GM12878 (cell line): ENCODE results near the gene LRRC75A. TPM values are rescaled to one million over a fixed set of nuclear protein-coding genes. Genes with fewer than 3 reads are reported as not detected.
A peak's percentile ranks its signal among the peaks of the same experiment; 100 is the strongest.

ENCODE experiments used
- CBX5 ChIP-seq: sonication (generic); IDR thresholded peaks from 2 replicates; pipeline ENCODE4 v1.6.1; 2016; ENCODE audit warnings: low read depth, moderate library complexity, mild to moderate bottlenecking, inconsistent platforms
- CREB1 ChIP-seq: IDR thresholded peaks from 2 replicates; pipeline ENCODE4 v1.6.1; 2012; ENCODE audit warnings: low read depth, mild to moderate bottlenecking, inconsistent platforms
- HDAC2 ChIP-seq: fragments of 200-600 bp; sonication (generic); IDR thresholded peaks from 2 replicates; pipeline ENCODE4 v1.6.1; 2017
- KDM1A ChIP-seq: fragments of 200-600 bp; sonication (generic); IDR thresholded peaks from 2 replicates; pipeline ENCODE4 v1.6.1; 2016; ENCODE audit warnings: borderline replicate concordance
- MEF2B ChIP-seq: fragments of 450-650 bp; IDR thresholded peaks from 2 replicates; pipeline ENCODE4 v1.6.1; 2018; ENCODE audit warnings: mild to moderate bottlenecking, moderate library complexity; ENCODE audit not compliant: partially characterized antibody, poor library complexity, severe bottlenecking
- PML ChIP-seq: IDR thresholded peaks from 2 replicates; pipeline ENCODE4 v1.6.1; 2012; ENCODE audit warnings: low read length, inconsistent platforms
- POLR2AphosphoS2 ChIP-seq: IDR thresholded peaks from 2 replicates; pipeline ENCODE4 v1.6.1; 2011; ENCODE audit warnings: low read depth, mild to moderate bottlenecking, low read length, improper control_type of control experiment, moderate library complexity
- RBBP5 ChIP-seq: fragments of 200-600 bp; sonication (generic); conservative IDR thresholded peaks from 2 replicates; pipeline ENCODE4 v1.6.1; 2016
- RELA ChIP-seq: fragments of 450-650 bp; IDR thresholded peaks from 2 replicates; pipeline ENCODE4 v1.8.0; 2014; ENCODE audit warnings: borderline replicate concordance; ENCODE audit not compliant: partially characterized antibody
- SMAD5 ChIP-seq: IDR thresholded peaks from 2 replicates; pipeline ENCODE4 v1.6.1; 2016; ENCODE audit warnings: antibody characterized with exemption, low read depth
- SMARCA5 ChIP-seq: fragments of 450-650 bp; IDR thresholded peaks from 2 replicates; pipeline ENCODE4 v1.6.1; 2017; ENCODE audit warnings: mild to moderate bottlenecking
- SP1 ChIP-seq: IDR thresholded peaks from one replicate; pipeline ENCODE4 v1.6.1; 2011; ENCODE audit warnings: low read depth, low read length
- SPI1 ChIP-seq: IDR thresholded peaks from 2 replicates; pipeline ENCODE4 v1.6.1; 2011; ENCODE audit warnings: low read depth, mild to moderate bottlenecking, low read length, moderate library complexity, borderline replicate concordance; ENCODE audit not compliant: insufficient read depth
- SREBF2 ChIP-seq: IDR thresholded peaks from 2 replicates; pipeline ENCODE4 v1.6.1; 2012; ENCODE audit warnings: mild to moderate bottlenecking, low read length
- YBX1 ChIP-seq: fragments of 450-650 bp; IDR thresholded peaks from 2 replicates; pipeline ENCODE4 v1.6.1; 2016; ENCODE audit warnings: antibody characterized with exemption
- ZNF24 ChIP-seq: fragments of 450-650 bp; IDR thresholded peaks from 2 replicates; pipeline ENCODE4 v1.6.1; 2017; ENCODE audit warnings: antibody characterized with exemption, mild to moderate bottlenecking
- polyA plus RNA-seq, 11 experiments: library from polyadenylated mRNA; depleted of rRNA in 4 of 11; unstranded in 6 of 11; stranded (reverse) in 5 of 11; fragments of >200 nt; fragmentation: Nextera tagmentation in 4 of 11; fragmentation: Illumina TruSeq in 1 of 11; extraction: Ambion mirVana in 4 of 11; extraction: Trizol in 1 of 11; gene quantifications; 1 replicate in 1 of 11; 2 replicates in 10 of 11; pipeline versions ENCODE4 v1.2.1 to v1.2.3, GENCODE V29; 2011 to 2016; ENCODE audit warnings: inconsistent platforms in 2 of 11, missing spikeins in 2 of 11, low read depth in 1 of 11
- total RNA-seq, 4 experiments: library from RNA; depleted of rRNA in 3 of 4; stranded (reverse); fragments of >200 nt in 3 of 4; fragmentation: Illumina TruSeq in 1 of 4; extraction: Trizol in 1 of 4; gene quantifications; 2 replicates each; pipeline versions ENCODE4 v1.2.1 to v1.2.3, GENCODE V29; 2013 to 2021
- TF ChIP-seq, protein P1 (sequence below): fragments of 450-650 bp; IDR thresholded peaks from 2 replicates; pipeline ENCODE4 v1.6.1; 2017; ENCODE audit warnings: mild to moderate bottlenecking
- TF ChIP-seq, protein P2 (sequence below): fragments of 450-650 bp; formaldehyde crosslinking; IDR thresholded peaks from 2 replicates; pipeline ENCODE4 v1.5.0; 2022; ENCODE audit warnings: mild to moderate bottlenecking, missing genetic modification characterization
- TF ChIP-seq, protein P3 (sequence below): fragments of 450-650 bp; IDR thresholded peaks from 2 replicates; pipeline ENCODE4 v1.6.1; 2017; ENCODE audit warnings: mild to moderate bottlenecking, low read depth, inconsistent platforms; ENCODE audit not compliant: poor library complexity, severe bottlenecking
- TF ChIP-seq, protein P4 (sequence below): fragments of 450-650 bp; formaldehyde crosslinking; IDR thresholded peaks from 2 replicates; pipeline ENCODE4 v1.4.0; 2022; ENCODE audit warnings: mild to moderate bottlenecking, moderate library complexity

Gene LRRC75A
- total and polyA plus RNA-seq, 10 of the 15 experiments (the other 5 are each of a cell fraction or from before 2014, with no cell fraction given) = 0.01 to 1.3 (median 0.09) TPM; not detected in 2

DNA sequence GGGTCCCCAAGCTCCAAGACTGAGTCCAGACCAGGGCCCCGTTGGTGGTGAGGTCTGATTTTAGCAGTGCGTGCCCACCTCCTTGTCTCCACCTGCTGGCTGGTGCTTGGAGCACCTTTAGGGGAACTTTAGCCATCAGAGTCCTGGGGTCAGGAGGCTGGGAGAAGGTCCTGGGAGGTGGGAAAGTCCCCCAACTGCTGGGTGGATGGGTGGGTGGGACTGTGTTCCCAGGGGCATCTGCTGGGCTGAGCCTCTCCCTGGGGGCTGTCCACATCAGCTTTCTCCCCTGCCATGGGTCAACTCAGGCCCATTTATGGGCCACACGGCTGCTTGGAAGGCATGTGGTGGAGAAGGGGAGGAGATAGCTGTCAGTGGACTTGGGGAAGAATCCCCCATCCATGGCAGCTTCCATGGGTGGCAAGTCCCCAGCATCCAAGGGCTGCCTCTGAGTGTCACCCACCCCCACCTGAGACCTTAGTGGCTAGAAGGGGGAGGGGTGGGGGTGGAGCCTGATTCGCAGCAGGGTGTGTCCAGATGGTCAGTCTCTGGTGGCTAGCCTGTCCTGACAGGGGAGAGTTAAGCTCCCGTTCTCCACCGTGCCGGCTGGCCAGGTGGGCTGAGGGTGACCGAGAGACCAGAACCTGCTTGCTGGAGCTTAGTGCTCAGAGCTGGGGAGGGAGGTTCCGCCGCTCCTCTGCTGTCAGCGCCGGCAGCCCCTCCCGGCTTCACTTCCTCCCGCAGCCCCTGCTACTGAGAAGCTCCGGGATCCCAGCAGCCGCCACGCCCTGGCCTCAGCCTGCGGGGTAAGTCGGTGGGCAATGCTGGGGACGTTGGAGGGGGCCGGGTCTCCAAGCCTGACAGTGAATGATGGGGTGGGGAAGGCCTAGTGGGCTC is 76.7 kb downstream of the LRRC75A start, which contains the start of gene TRPV2 (continued):
- TF ChIP-seq, protein P1, sequence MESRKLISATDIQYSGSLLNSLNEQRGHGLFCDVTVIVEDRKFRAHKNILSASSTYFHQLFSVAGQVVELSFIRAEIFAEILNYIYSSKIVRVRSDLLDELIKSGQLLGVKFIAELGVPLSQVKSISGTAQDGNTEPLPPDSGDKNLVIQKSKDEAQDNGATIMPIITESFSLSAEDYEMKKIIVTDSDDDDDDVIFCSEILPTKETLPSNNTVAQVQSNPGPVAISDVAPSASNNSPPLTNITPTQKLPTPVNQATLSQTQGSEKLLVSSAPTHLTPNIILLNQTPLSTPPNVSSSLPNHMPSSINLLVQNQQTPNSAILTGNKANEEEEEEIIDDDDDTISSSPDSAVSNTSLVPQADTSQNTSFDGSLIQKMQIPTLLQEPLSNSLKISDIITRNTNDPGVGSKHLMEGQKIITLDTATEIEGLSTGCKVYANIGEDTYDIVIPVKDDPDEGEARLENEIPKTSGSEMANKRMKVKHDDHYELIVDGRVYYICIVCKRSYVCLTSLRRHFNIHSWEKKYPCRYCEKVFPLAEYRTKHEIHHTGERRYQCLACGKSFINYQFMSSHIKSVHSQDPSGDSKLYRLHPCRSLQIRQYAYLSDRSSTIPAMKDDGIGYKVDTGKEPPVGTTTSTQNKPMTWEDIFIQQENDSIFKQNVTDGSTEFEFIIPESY = no peak
- TF ChIP-seq ZNF24 (no peak), SMAD5 (no peak), CREB1 (0 out of 2 replicates have a peak, but pooled peaks have one; percentile 46), SMARCA5 (peak; percentile 87), CBX5 (no peak), POLR2AphosphoS2 (no peak; the same call in 1 of the 2 replicates), KDM1A (no peak), SPI1 (peak; percentile 79), HDAC2 (no peak), SP1 (no peak), YBX1 (no peak), SREBF2 (no peak), RELA (peak; percentile 67), PML (no peak), RBBP5 (no peak), MEF2B (peak; percentile 89)
- TF ChIP-seq, protein P2, sequence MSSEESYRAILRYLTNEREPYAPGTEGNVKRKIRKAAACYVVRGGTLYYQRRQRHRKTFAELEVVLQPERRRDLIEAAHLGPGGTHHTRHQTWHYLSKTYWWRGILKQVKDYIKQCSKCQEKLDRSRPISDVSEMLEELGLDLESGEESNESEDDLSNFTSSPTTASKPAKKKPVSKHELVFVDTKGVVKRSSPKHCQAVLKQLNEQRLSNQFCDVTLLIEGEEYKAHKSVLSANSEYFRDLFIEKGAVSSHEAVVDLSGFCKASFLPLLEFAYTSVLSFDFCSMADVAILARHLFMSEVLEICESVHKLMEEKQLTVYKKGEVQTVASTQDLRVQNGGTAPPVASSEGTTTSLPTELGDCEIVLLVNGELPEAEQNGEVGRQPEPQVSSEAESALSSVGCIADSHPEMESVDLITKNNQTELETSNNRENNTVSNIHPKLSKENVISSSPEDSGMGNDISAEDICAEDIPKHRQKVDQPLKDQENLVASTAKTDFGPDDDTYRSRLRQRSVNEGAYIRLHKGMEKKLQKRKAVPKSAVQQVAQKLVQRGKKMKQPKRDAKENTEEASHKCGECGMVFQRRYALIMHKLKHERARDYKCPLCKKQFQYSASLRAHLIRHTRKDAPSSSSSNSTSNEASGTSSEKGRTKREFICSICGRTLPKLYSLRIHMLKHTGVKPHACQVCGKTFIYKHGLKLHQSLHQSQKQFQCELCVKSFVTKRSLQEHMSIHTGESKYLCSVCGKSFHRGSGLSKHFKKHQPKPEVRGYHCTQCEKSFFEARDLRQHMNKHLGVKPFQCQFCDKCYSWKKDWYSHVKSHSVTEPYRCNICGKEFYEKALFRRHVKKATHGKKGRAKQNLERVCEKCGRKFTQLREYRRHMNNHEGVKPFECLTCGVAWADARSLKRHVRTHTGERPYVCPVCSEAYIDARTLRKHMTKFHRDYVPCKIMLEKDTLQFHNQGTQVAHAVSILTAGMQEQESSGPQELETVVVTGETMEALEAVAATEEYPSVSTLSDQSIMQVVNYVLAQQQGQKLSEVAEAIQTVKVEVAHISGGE = no peak
- TF ChIP-seq, protein P3, sequence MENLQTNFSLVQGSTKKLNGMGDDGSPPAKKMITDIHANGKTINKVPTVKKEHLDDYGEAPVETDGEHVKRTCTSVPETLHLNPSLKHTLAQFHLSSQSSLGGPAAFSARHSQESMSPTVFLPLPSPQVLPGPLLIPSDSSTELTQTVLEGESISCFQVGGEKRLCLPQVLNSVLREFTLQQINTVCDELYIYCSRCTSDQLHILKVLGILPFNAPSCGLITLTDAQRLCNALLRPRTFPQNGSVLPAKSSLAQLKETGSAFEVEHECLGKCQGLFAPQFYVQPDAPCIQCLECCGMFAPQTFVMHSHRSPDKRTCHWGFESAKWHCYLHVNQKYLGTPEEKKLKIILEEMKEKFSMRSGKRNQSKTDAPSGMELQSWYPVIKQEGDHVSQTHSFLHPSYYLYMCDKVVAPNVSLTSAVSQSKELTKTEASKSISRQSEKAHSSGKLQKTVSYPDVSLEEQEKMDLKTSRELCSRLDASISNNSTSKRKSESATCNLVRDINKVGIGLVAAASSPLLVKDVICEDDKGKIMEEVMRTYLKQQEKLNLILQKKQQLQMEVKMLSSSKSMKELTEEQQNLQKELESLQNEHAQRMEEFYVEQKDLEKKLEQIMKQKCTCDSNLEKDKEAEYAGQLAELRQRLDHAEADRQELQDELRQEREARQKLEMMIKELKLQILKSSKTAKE = peak; percentile 36
- TF ChIP-seq, protein P4, sequence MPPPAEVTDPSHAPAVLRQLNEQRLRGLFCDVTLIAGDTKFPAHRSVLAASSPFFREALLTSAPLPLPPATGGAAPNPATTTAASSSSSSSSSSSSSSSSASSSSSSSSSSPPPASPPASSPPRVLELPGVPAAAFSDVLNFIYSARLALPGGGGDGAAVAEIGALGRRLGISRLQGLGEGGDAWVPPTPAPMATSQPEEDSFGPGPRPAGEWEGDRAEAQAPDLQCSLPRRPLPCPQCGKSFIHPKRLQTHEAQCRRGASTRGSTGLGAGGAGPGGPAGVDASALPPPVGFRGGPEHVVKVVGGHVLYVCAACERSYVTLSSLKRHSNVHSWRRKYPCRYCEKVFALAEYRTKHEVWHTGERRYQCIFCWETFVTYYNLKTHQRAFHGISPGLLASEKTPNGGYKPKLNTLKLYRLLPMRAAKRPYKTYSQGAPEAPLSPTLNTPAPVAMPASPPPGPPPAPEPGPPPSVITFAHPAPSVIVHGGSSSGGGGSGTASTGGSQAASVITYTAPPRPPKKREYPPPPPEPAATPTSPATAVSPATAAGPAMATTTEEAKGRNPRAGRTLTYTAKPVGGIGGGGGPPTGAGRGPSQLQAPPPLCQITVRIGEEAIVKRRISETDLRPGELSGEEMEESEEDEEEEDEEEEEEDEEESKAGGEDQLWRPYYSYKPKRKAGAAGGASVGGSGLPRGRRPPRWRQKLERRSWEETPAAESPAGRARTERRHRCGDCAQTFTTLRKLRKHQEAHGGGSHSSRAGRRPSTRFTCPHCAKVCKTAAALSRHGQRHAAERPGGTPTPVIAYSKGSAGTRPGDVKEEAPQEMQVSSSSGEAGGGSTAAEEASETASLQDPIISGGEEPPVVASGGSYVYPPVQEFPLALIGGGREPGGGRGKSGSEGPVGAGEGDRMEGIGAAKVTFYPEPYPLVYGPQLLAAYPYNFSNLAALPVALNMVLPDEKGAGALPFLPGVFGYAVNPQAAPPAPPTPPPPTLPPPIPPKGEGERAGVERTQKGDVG (CRISPR knock-in tag) = no peak
